Suppressor macrophage treated with lipopolysaccharide for 1 hour (primary cell): ENCODE measurements around the gene COL4A2.

Experiments used
- DNase-seq, 3 donors: peaks; one replicate each; pipeline ENCODE4 v3.0.0-alpha.2; 2020 to 2022

Gene COL4A2

GRCh38 chr13:110463871-110464510 lies 156.9 kb downstream of the COL4A2 start:
- DNase-seq = peak; percentile 78 to 85 (median 80)

GRCh38 chr13:110464556-110465333 lies 157.7 kb downstream of the COL4A2 start:
- peak in 1 of 3 donors; percentile 43 for DNase-seq

GRCh38 chr13:110465696-110466095 lies 158.6 kb downstream of the COL4A2 start:
- DNase-seq = no peak

- DNase-seq = no peak
Measured at GRCh38 chr13:110466266-110466915, 159.3 kb downstream of the COL4A2 start.

DNA sequence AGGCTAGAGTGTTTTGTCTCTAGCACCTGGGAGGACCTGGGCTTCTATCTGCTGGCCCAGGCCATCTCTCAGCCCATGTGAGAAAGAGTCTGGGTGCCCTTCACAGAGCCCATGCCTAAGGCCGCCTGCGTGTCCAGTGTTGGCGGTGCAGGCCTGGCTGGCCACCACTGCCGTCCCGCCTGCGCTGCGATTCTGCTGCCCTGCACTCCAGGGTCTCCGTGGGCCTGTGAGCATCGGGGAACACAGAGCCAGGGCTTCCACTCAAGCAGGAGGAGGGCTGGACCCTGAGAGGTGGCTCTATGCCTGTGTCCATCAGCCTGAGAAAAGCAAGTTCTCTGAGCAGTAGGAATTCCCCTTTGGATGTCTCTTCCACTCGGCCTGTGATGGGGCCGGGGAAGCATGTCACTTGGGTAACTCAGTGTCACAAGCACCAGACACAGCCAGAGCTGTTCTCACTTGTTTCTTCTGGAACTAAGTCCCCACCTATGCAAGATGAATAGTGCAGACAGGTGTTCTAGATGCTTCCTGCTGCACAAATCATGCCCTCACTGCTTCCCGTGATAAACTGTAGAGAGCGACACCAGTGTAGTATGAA lies 160.5 kb downstream of the COL4A2 start:
- peak; percentile 48 to 73 (median 50) for DNase-seq

DNA sequence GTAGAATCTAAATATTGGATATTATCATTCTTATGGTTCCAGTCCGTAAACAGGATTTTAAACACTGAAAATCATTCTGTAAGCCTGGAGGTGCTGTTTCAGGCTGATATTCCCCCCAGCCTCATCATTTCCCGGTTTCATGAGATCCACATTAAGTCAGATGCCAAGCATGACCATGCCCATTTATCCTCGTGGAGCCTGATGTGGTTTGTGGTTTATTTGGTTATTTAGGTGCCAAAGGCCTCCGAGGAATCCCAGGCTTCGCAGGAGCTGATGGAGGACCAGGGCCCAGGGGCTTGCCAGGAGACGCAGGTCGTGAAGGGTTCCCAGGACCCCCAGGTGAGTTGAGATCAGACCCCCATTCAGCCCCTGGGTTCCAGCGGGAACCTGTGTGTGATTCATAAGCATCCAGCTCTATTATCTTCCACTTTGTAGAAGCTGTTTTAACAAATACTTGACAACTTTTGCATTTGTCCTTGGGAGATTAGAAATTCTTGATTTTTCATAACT lies 162.0 kb downstream of the COL4A2 start:
- no peak for DNase-seq

DNA sequence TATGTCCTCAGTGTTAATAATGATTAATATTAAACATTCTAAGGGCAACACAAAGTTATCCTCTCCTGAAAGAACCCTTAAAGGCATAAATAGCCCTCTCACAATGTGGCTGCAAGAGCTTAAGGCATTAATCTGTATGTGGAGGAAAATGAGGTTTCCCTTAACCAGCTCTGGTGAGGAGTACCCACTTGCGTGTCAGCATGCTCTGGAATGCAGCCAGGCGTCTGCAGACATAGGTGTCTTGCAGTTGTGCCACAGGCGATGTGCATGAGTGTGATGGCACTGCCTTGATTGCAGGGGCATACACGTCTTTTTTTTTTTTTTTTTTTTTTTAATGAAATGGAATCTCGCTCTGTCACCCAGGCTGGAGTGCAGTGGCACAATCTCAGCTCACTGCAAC lies 162.5 kb downstream of the COL4A2 start:
- no peak for DNase-seq

GRCh38 chr13:110470272-110471009 lies 163.4 kb downstream of the COL4A2 start:
- DNase-seq = peak; percentile 53 to 58 (median 55)

DNA sequence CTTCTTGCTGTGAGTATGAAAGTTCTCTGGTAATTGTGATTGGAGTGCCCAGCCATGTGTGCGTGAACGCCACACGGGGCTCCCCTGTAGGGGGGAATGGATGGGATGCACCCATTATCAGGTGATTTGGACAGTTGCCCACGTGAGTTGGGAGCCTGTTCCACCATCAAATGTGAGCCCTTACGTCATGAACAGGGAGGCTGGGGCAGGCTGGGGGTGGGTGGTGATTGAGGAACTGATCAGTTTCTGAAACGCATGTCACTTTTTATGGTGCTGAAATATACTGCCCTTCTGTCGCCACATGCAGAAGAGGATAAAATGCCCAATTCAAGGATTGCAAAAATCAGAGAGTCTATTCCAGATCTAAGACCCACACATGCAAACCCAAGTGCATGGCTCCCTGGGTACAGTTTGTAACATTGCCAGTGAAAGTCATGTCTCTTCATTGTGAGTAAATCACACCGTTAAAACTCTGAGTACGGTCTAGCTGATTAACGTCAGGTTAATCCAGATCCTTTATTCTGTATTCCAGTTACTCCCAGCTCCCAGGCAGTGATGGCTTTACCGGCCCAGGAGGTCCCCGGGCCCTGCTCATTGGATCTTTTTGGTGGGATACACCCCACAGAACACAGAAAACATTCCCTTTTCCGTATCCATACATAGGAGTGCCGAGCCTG lies 164.2 kb downstream of the COL4A2 start:
- DNase-seq = peak; percentile 66 to 84 (median 68)

- DNase-seq = peak; percentile 95 to 96 (median 95)
Measured at GRCh38 chr13:110471833-110472162, 164.7 kb downstream of the COL4A2 start.

DNA sequence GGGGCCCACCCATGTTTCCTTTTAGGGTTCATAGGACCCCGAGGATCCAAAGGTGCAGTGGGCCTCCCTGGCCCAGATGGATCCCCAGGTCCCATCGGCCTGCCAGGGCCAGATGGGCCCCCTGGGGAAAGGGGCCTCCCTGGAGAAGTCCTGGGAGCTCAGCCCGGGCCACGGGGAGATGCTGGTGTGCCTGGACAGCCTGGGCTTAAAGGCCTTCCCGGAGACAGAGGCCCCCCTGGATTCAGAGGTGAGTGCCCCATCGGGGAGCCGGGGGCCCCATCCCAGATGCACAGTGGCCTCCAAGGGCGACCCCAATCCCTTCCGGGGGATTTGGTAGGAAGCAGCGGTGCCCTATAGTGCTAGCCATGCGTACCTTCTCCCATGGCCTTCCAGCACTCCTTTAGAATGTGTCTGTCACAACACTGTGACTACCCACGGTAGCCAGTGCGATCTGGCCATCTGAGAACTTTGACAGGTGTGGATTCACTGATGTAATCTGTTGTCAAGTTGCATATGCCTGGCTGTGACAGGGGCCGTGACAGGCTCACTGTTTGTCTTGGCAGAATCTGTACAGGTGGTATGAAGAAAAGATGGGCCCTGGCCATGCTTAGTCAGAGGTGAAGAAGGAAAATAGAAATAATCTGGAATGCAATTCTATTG lies 165.9 kb downstream of the COL4A2 start:
- no peak for DNase-seq

DNA sequence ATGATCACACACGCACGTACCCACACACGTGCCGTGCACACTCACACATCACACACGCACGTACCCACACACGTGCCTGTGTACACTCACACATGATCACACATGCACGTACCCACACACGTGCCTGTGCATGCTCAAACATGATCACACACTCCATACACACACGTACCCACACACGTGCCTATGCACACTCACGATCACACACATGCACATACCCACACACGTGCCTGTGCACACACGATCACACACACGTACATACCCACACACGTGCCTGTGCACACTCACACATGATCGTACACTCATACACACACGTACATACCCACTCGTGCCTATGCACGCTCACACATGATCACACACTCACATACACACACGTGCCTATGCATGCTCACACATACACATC lies 167.6 kb downstream of the COL4A2 start:
- no peak for DNase-seq

DNA sequence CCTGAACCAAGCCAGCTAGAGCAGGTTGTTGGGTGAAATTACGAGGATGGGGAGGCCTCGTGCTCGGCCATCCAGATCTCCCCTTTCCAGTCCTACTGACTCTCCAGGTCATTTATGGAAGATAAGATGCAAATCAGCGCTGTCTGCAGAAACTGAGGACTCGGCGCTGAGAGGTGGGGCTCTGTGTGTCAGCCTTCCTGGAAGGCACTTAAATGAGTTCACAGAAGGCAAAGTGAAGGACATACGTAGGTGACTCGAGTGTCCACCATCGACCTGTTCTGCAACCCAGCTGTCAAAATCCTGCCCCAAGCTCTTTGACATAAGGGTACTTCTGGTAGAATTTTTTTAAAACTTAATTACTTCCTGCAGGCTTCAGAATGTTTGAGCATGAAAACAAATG lies 168.0 kb downstream of the COL4A2 start:
- DNase-seq = no peak

DNA sequence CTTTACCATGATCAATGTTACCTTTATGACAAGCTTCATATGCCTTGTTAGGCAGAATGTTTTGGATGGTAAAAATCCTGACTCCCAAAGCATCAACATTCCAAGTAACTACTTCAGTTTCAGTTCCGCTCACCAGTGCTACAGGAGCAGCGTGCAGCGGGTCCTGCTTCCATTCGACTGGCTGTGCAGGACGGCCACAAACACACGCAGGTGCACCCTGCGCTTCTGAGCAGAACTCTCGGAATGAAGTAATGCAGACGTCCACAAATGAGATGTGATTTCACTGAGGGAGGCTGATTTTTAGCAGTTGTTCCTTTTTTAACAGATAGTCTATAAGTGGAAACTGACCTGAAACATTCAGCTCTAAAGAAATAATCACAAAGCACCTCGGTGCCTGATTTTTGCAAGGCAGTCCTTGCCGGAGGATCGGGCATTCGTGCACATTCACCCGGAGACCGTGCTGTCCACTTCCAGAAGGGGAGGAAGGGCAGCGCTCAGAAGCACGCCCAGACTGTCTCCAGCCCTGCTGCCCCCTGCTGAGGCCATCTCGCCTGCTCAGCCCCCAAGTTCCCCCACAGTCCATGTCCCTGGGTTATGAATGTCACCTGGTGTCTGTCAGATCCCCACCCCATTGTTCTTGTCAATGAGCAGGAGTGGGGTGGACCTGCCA lies 168.6 kb downstream of the COL4A2 start:
- no peak for DNase-seq

- DNase-seq = no peak
Measured at GRCh38 chr13:110476220-110476617, 169.1 kb downstream of the COL4A2 start.

DNA sequence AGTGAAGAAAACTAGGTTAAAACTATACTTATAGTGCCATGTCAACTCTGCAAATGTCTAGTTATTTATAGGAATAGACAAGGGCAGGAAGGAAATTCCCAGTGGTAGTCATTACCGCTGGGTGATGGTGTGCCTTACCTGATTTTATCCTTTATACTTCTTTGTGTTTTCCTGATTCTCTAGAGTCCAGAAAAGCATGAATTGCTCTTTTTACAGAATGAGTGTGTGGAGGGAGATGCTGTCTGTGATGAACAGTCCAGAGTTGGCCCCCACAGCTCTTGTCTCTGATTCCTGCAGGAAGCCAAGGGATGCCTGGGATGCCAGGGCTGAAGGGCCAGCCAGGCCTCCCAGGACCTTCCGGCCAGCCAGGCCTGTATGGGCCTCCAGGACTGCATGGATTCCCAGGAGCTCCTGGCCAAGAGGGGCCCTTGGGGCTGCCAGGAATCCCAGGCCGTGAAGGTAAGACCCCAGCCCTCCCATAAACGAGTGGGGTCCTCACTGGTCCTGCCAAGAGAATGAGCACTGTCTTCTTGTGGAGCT lies 170.7 kb downstream of the COL4A2 start:
- DNase-seq = no peak

GRCh38 chr13:110478405-110479214 lies 171.5 kb downstream of the COL4A2 start:
- DNase-seq = peak; percentile 82 to 93 (median 91)

DNA sequence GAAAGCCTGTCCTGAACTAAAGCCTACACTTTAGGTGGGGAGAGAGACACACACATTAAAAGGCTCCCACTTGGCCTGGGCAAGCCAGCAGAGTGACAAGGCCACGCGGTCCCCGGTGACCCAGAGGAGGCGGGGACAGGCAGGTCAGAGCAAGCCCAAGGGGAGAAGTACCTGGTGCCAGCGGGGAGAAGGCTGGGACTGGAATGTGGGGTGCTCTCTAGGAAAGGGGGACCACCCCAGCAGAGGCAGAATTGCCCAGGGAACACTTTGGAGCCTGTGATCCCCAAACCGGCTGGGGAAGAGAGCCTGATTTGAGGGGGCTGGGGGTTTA lies 172.1 kb downstream of the COL4A2 start:
- DNase-seq = no peak

DNA sequence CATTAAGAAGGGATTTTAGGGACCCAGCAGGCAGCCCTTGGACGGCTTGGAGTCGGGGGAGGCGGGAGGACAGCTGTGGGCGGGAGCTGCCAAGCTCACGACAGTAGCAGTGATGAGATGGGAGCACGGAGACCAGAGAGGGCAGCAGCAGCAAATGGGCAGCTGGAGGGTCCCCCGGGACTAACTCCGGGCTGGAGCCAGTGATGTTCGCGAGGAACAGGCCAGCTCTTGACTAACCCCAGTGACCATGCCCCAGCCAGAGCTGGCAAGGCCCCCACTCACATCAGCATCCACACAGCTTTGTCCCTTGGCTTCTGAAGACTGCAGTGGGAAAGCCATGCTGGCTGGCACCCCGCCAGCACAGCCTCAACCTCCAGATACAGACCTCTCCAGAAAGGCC lies 172.6 kb downstream of the COL4A2 start:
- DNase-seq = no peak

DNA sequence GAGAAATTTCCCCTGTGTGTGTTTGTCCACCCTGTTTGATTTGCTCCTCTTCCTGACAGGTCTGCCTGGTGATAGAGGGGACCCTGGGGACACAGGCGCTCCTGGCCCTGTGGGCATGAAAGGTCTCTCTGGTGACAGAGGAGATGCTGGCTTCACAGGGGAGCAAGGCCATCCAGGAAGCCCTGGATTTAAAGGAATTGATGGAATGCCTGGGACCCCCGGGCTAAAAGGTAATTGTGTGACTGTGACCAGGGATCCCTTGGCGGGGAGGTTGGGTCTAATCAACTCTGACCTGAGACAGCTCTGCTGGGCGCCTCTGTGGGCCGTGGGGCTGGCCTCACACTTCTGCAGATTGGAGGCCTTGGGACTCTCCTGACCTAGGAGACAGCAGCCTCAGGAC lies 173.1 kb downstream of the COL4A2 start:
- no peak for DNase-seq
